ENCODE results near the gene TM4SF4.

TM4SF4 gene

GRCh38 chr3:149512073-149512782 is 37.7 kb downstream of the TM4SF4 start:
- no peak for DNase-seq (ENCODE audit: low read depth in 2 of 2)

- DNase-seq (ENCODE audit: low read depth in 2 of 2), result no peak
Measured at GRCh38 chr3:149514471-149514870, 40.0 kb downstream of the TM4SF4 start.

- no peak for DNase-seq (ENCODE audit: low read depth in 2 of 2)
Measured at GRCh38 chr3:149515249-149515648, 40.8 kb downstream of the TM4SF4 start.

GRCh38 chr3:149516920-149517319 is 42.4 kb downstream of the TM4SF4 start:
- no peak for DNase-seq (ENCODE audit: low read depth in 2 of 2)

- no peak for DNase-seq (ENCODE audit: low read depth in 2 of 2)
Measured at GRCh38 chr3:149519912-149520311, 45.4 kb downstream of the TM4SF4 start.

- no peak for DNase-seq (ENCODE audit: low read depth in 2 of 2)
Measured at GRCh38 chr3:149523512-149524299, 49.2 kb downstream of the TM4SF4 start.

- no peak for DNase-seq (ENCODE audit: low read depth in 2 of 2)
Measured at GRCh38 chr3:149527531-149528339, 53.2 kb downstream of the TM4SF4 start.

- no peak for DNase-seq (ENCODE audit: low read depth in 2 of 2)
Measured at GRCh38 chr3:149528340-149528650, 53.8 kb downstream of the TM4SF4 start.

- DNase-seq (ENCODE audit: low read depth in 2 of 2), result no peak
Measured at GRCh38 chr3:149529099-149529498, 54.6 kb downstream of the TM4SF4 start.

- DNase-seq (ENCODE audit: low read depth in 2 of 2), result no peak
Measured at GRCh38 chr3:149532489-149533180, 58.1 kb downstream of the TM4SF4 start.

- no peak for DNase-seq (ENCODE audit: low read depth in 2 of 2)
Measured at GRCh38 chr3:149534082-149534481, 59.6 kb downstream of the TM4SF4 start.

- no peak for DNase-seq (ENCODE audit: low read depth in 2 of 2)
Measured at GRCh38 chr3:149534671-149535332, 60.3 kb downstream of the TM4SF4 start.

- DNase-seq (ENCODE audit: low read depth in 2 of 2), result no peak
Measured at GRCh38 chr3:149535333-149535685, 60.8 kb downstream of the TM4SF4 start.

- DNase-seq (ENCODE audit: low read depth in 2 of 2), result no peak
Measured at GRCh38 chr3:149536429-149536828, 61.9 kb downstream of the TM4SF4 start.

- no peak for DNase-seq (ENCODE audit: low read depth in 2 of 2)
Measured at GRCh38 chr3:149538371-149538770, 63.9 kb downstream of the TM4SF4 start.

- no peak for DNase-seq (ENCODE audit: low read depth in 2 of 2)
Measured at GRCh38 chr3:149541091-149541491, 66.6 kb downstream of the TM4SF4 start.

- no peak for DNase-seq (ENCODE audit: low read depth in 2 of 2)
Measured at GRCh38 chr3:149542375-149543312, 68.1 kb downstream of the TM4SF4 start.

GRCh38 chr3:149545049-149545448 is 70.6 kb downstream of the TM4SF4 start:
- DNase-seq (ENCODE audit: low read depth in 2 of 2), result no peak

- no peak for DNase-seq (ENCODE audit: low read depth in 2 of 2)
Measured at GRCh38 chr3:149547413-149547812, 72.9 kb downstream of the TM4SF4 start.

- DNase-seq (ENCODE audit: low read depth in 2 of 2), result no peak
Measured at GRCh38 chr3:149547954-149548668, 73.6 kb downstream of the TM4SF4 start.

All from stimulated activated CD4-positive, alpha-beta T cell treated with anti-CD3 and anti-CD28 coated beads, Interleukin-1b, Interleukin-23, amount 100 ng/mL, for 1 hour (primary cell).